Testis (tissue), 3 donors: ENCODE data around the gene AGBL1. TPM values are rescaled to one million over a fixed set of nuclear protein-coding genes. Genes with fewer than 3 reads are reported as not detected.

Experiments
- DNase-seq: peaks from one replicate; pipeline ENCODE4 v3.0.0-alpha.2; 2019
- H3K27ac ChIP-seq, 2 donors: fragments of 200-600 bp; sonication (generic); one replicate each; pipeline ENCODE4 v1.5.1; 2019
- H3K27me3 ChIP-seq: fragments of 200-600 bp; sonication (generic); one replicate; pipeline ENCODE4 v1.5.1; 2019
- H3K36me3 ChIP-seq: fragments of 200-600 bp; sonication (generic); one replicate; pipeline ENCODE4 v1.5.1; 2017; ENCODE audit warnings: low read depth; ENCODE audit errors: missing control alignments
- H3K4me1 ChIP-seq: fragments of 200-600 bp; sonication (generic); one replicate; pipeline ENCODE4 v1.5.1; 2019
- H3K4me3 ChIP-seq, 2 donors: fragments of 200-600 bp; sonication (generic); one replicate each; pipeline ENCODE4 v1.5.1; 2017 to 2019
- H3K9me3 ChIP-seq: fragments of 200-600 bp; sonication (generic); one replicate; pipeline ENCODE4 v1.5.1; 2017
- CTCF ChIP-seq, 3 experiments: fragments of 450-650 bp in 2 of 3; fragments of 200-600 bp in 1 of 3; sonication (generic) in 1 of 3; IDR thresholded peaks; one replicate each; pipeline ENCODE4 v1.5.1; 2016 to 2019; ENCODE audit warnings: antibody characterized with exemption in 3 of 3, mild to moderate bottlenecking in 2 of 3, moderate library complexity in 1 of 3
- POLR2A ChIP-seq: fragments of 450-650 bp; IDR thresholded peaks from one replicate; pipeline ENCODE4 v1.6.1; 2017; ENCODE audit warnings: antibody characterized with exemption, mild to moderate bottlenecking, moderate library complexity
- WGBS, 2 donors: methylation state at CpG; one replicate each; pipeline ENCODE4 v1.1.5; 2018; 5-methylcytosine and 5-hydroxymethylcytosine counted together
- intact Hi-C: fragments of 100-400 bp; cut with DNase I; formaldehyde crosslinking; loops from one replicate; pipeline ENCODE4 v1.15.1; 2023; ENCODE audit warnings: low total_unique reads
- polyA plus RNA-seq: library from polyadenylated mRNA; stranded (reverse); fragments of 350-450 nt; fragmentation: Illumina TruSeq; extraction: RNeasy Lipid Tissue Mini Kit (QIAGEN cat#74804); gene quantifications from one replicate; pipeline ENCODE4 v1.2.3, GENCODE V29; 2014; ENCODE audit warnings: low read depth, low replicate concordance; ENCODE audit not compliant: insufficient read depth
- total RNA-seq, 2 donors: library from RNA; depleted of rRNA; stranded (reverse); fragments of >200 nt; gene quantifications; one replicate each; pipeline ENCODE4 v1.2.3, GENCODE V29; 2016

The AGBL1 gene
- total and polyA plus RNA-seq, 3 donors from 2014 or later: 0.37 to 0.94 (median 0.70) TPM

GRCh38 chr15:86620641-86621349 lies 541.1 kb downstream of the AGBL1 start:
- TF ChIP-seq CTCF (IDR thresholded peaks at IDR 0.05) (no peak), POLR2A (no peak)
- no peak for DNase-seq
- no peaks in the 10 kb centered on the region for H3K27me3 ChIP-seq
- no peak overlapping the region for H3K27ac ChIP-seq
- H3K9me3 ChIP-seq: no peaks in the 10 kb centered on the region
- no peak overlapping the region for H3K4me3 ChIP-seq
- H3K36me3 ChIP-seq: no peaks in the 10 kb centered on the region
- H3K4me1 ChIP-seq: no peaks in the 10 kb centered on the region
- WGBS, 2 donors: 44 to 66% methylated on average over 8 of the region's 8 CpGs
- intact Hi-C loops: no loop called here

GRCh38 chr15:86623236-86623635 lies 543.6 kb downstream of the AGBL1 start:
- Histone ChIP-seq H3K27me3 (no peaks in the 10 kb centered on the region), H3K9me3 (no peaks in the 10 kb centered on the region), H3K4me3 (no peak overlapping the region), H3K4me1 (no peaks in the 10 kb centered on the region), H3K27ac (no peak overlapping the region), H3K36me3 (no peaks in the 10 kb centered on the region)
- intact Hi-C loops: no loop called here
- WGBS, 2 donors: 75 to 76% methylated on average over 2 of the region's 2 CpGs
- no peak for TF ChIP-seq CTCF (IDR thresholded peaks at IDR 0.05)
- no peak for TF ChIP-seq POLR2A
- no peak for DNase-seq

- WGBS, 2 donors: 47 to 60% methylated on average over 6 of the region's 6 CpGs
- DNase-seq: peak; percentile 49
These were observed 544.8 kb downstream of the AGBL1 start for GRCh38 chr15:86624261-86625036.

GRCh38 chr15:86629409-86630356 lies 550.0 kb downstream of the AGBL1 start:
- Histone ChIP-seq H3K27ac (no peak overlapping the region), H3K9me3 (no peaks in the 10 kb centered on the region), H3K27me3 (no peaks in the 10 kb centered on the region), H3K4me1 (no peaks in the 10 kb centered on the region), H3K36me3 (no peaks in the 10 kb centered on the region), H3K4me3 (no peak overlapping the region)
- TF ChIP-seq POLR2A (no peak), CTCF (IDR thresholded peaks at IDR 0.05) (no peak)
- DNase-seq: no peak
- 75 to 77% methylated on average over 7 of the region's 7 CpGs for WGBS, 2 donors
- intact Hi-C loops: no loop called here

More at GRCh38 chr15:86624261-86625036, 544.8 kb downstream of the AGBL1 start:
- intact Hi-C loops: no loop called here
- TF ChIP-seq POLR2A: no peak
- TF ChIP-seq CTCF (IDR thresholded peaks at IDR 0.05): peak in 1 of 3 experiments; percentile 9
- Histone ChIP-seq H3K27ac (no peak overlapping the region), H3K27me3 (no peaks in the 10 kb centered on the region), H3K4me1 (no peaks in the 10 kb centered on the region), H3K36me3 (no peaks in the 10 kb centered on the region), H3K9me3 (no peaks in the 10 kb centered on the region), H3K4me3 (no peak overlapping the region)
